ENCODE data around the gene ADGRG1. TPM values are rescaled to one million over a fixed set of nuclear protein-coding genes. Genes with fewer than 3 reads are reported as not detected.

The ADGRG1 gene
- total and polyA plus RNA-seq, 2 donors (not counting 1 experiment from before 2014, with no cell fraction given): 0.20 to 0.61 TPM

GRCh38 chr16:57635266-57636097 lies 7.1 kb downstream of the ADGRG1 start:
- Histone ChIP-seq H4K20me1 (ENCODE audit: control insufficient read depth, insufficient read depth, low read length, poor library complexity, severe bottlenecking) (no peaks in the 10 kb centered on the region), H3K4me3 (ENCODE audit: control extremely low read depth in 1 of 5, extremely low read depth in 1 of 5, insufficient read depth in 1 of 5, low read depth in 2 of 5, low read length in 4 of 5) (no peak overlapping the region), H3K27me3 (replicated peaks in 1 of 4; ENCODE audit: control extremely low read depth in 1 of 4, control insufficient read depth in 3 of 4, insufficient read depth in 4 of 4, low read length in 3 of 4) (peaks cover 0 to 24% (median 6%) of the 10 kb centered on the region in 4 experiments), H2AFZ (ENCODE audit: insufficient read depth, low read depth, low read length, poor library complexity, severe bottlenecking) (no peak overlapping the region), H3K9me3 (ENCODE audit: control extremely low read depth in 1 of 3, control insufficient read depth in 2 of 3, insufficient read depth in 1 of 3, low read length in 2 of 3) (peaks cover 0 to 4% (median 0%) of the 10 kb centered on the region in 3 donors), H3K4me2 (replicated peaks; ENCODE audit: low read depth, low read length, poor library complexity, severe bottlenecking) (no peak overlapping the region), H3K27ac (ENCODE audit: low read length in 2 of 2) (no peak overlapping the region), H3K36me3 (replicated peaks in 1 of 2; ENCODE audit: control extremely low read depth in 1 of 2, control insufficient read depth in 1 of 2, extremely low read depth in 1 of 2, insufficient read depth in 2 of 2, low read length in 1 of 2) (no peaks in the 10 kb centered on the region), H3K9ac (ENCODE audit: low read length) (no peak overlapping the region), H3K4me1 (ENCODE audit: control insufficient read depth in 2 of 2, insufficient read depth in 2 of 2, low read length in 2 of 2) (no peaks in the 10 kb centered on the region), H3K79me2 (ENCODE audit: control insufficient read depth, insufficient read depth, low read length) (no peaks in the 10 kb centered on the region)
- no peak for DNase-seq
- H3K27me3 Mint-ChIP-seq: peaks cover 23% of the 10 kb centered on the region
- no peaks in the 10 kb centered on the region for H3K9me3 Mint-ChIP-seq (ENCODE audit: insufficient read depth)
- 78% methylated on average over 16 of the region's 16 CpGs for WGBS (ENCODE audit: insufficient coverage)
- no peak for ATAC-seq (ENCODE audit: low read depth)
- no peak overlapping the region for H3K27ac Mint-ChIP-seq
- no peaks in the 10 kb centered on the region for H3K4me1 Mint-ChIP-seq
- ChIA-PET CTCF (interaction anchor here (1.4 kb wide), 1 partner anchor 13 kb away, joined by 4 read pairs; no protein-coding TSS in a partner anchor), POLR2A (no interaction called here)
- no peak for TF ChIP-seq EZH2 (IDR thresholded peaks at IDR 0.05; ENCODE audit: borderline replicate concordance, insufficient read depth, low read depth, low read length, poor library complexity, severe bottlenecking)
- TF ChIP-seq, protein P1, sequence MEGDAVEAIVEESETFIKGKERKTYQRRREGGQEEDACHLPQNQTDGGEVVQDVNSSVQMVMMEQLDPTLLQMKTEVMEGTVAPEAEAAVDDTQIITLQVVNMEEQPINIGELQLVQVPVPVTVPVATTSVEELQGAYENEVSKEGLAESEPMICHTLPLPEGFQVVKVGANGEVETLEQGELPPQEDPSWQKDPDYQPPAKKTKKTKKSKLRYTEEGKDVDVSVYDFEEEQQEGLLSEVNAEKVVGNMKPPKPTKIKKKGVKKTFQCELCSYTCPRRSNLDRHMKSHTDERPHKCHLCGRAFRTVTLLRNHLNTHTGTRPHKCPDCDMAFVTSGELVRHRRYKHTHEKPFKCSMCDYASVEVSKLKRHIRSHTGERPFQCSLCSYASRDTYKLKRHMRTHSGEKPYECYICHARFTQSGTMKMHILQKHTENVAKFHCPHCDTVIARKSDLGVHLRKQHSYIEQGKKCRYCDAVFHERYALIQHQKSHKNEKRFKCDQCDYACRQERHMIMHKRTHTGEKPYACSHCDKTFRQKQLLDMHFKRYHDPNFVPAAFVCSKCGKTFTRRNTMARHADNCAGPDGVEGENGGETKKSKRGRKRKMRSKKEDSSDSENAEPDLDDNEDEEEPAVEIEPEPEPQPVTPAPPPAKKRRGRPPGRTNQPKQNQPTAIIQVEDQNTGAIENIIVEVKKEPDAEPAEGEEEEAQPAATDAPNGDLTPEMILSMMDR (IDR thresholded peaks at IDR 0.05): no peak
- H3K4me3 Mint-ChIP-seq: no peak overlapping the region
- intact Hi-C loops (cut with micrococcal nuclease): no loop called here

DNA sequence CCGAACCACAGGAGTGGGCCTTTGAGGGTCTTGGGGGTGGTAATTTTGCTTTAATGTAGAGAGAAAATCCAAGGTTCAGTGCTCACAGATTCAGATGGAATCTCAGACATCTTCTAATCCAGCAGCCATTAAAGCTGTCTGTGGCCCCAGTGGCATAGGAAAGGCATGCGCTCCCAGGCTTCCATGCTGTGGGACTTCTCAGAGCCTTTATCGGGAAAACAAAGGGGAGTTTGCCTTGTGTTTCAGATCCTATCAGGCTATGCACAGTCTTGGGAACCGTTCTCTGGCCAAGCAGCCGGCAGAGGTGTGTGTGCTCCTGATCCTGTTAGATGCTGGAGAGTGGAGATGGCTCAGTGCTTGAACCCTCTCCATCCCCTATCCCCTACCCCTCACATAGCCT lies 7.8 kb downstream of the ADGRG1 start:
- Histone ChIP-seq H3K36me3 (replicated peaks in 1 of 2; ENCODE audit: control extremely low read depth in 1 of 2, control insufficient read depth in 1 of 2, extremely low read depth in 1 of 2, insufficient read depth in 2 of 2, low read length in 1 of 2) (no peaks in the 10 kb centered on the region), H3K4me3 (ENCODE audit: control extremely low read depth in 1 of 5, extremely low read depth in 1 of 5, insufficient read depth in 1 of 5, low read depth in 2 of 5, low read length in 4 of 5) (no peak overlapping the region), H3K79me2 (ENCODE audit: control insufficient read depth, insufficient read depth, low read length) (no peaks in the 10 kb centered on the region), H3K9me3 (ENCODE audit: control extremely low read depth in 1 of 3, control insufficient read depth in 2 of 3, insufficient read depth in 1 of 3, low read length in 2 of 3) (peaks cover 0 to 4% (median 0%) of the 10 kb centered on the region in 3 donors), H3K4me2 (replicated peaks; ENCODE audit: low read depth, low read length, poor library complexity, severe bottlenecking) (no peak overlapping the region), H3K9ac (ENCODE audit: low read length) (no peak overlapping the region), H3K27ac (ENCODE audit: low read length in 2 of 2) (no peak overlapping the region), H3K4me1 (ENCODE audit: control insufficient read depth in 2 of 2, insufficient read depth in 2 of 2, low read length in 2 of 2) (no peaks in the 10 kb centered on the region), H4K20me1 (ENCODE audit: control insufficient read depth, insufficient read depth, low read length, poor library complexity, severe bottlenecking) (no peaks in the 10 kb centered on the region), H2AFZ (ENCODE audit: insufficient read depth, low read depth, low read length, poor library complexity, severe bottlenecking) (no peak overlapping the region), H3K27me3 (replicated peaks in 1 of 4; ENCODE audit: control extremely low read depth in 1 of 4, control insufficient read depth in 3 of 4, insufficient read depth in 4 of 4, low read length in 3 of 4) (peaks cover 0 to 17% (median 4%) of the 10 kb centered on the region in 4 experiments)
- ATAC-seq (ENCODE audit: low read depth): no peak
- Mint-ChIP-seq H3K4me3 (no peak overlapping the region), H3K9me3 (ENCODE audit: insufficient read depth) (no peaks in the 10 kb centered on the region), H3K4me1 (no peaks in the 10 kb centered on the region), H3K27me3 (peaks cover 16% of the 10 kb centered on the region), H3K27ac (no peak overlapping the region)
- TF ChIP-seq, protein P1 (IDR thresholded peaks at IDR 0.05): no peak
- TF ChIP-seq EZH2 (IDR thresholded peaks at IDR 0.05; ENCODE audit: borderline replicate concordance, insufficient read depth, low read depth, low read length, poor library complexity, severe bottlenecking): no peak
- CTCF ChIA-PET: interaction anchor here (1.4 kb wide), 1 partner anchor 12 kb away, joined by 4 read pairs; no protein-coding TSS in a partner anchor
- intact Hi-C loops (cut with micrococcal nuclease): no loop called here
- 100% methylated on average over 2 of the region's 5 CpGs for WGBS (ENCODE audit: insufficient coverage)
- no peak for DNase-seq
- POLR2A ChIA-PET: no interaction called here

Data from B cell (primary cell).